GM21723 (cell line): ENCODE data around the gene SEPSECS.

Experiments used
- ATAC-seq: cut with Tn5 transposase; IDR thresholded peaks from one replicate; pipeline ENCODE4 v1.9.1; 2021; ENCODE audit warnings: mild to moderate bottlenecking, moderate library complexity; ENCODE audit not compliant: unreplicated experiment

SEPSECS gene

GRCh38 chr4:25159837-25160713, at the start of gene SEPSECS:
SEPSECS (minus strand) TSS chr4:25160449; CDS start chr4:25160369, 80 bp downstream.
- ATAC-seq: peak; percentile 92

- ATAC-seq: no peak
Measured at GRCh38 chr4:25209702-25210101, 49.5 kb upstream of the SEPSECS start.

- no peak for ATAC-seq
Measured at GRCh38 chr4:25207997-25208396, 47.7 kb upstream of the SEPSECS start.

GRCh38 chr4:25198713-25199112, 38.5 kb upstream of the SEPSECS start:
- no peak for ATAC-seq

GRCh38 chr4:25190407-25190806, 30.2 kb upstream of the SEPSECS start:
- no peak for ATAC-seq

- no peak for ATAC-seq
Measured at GRCh38 chr4:25184056-25184455, 23.8 kb upstream of the SEPSECS start.

GRCh38 chr4:25182937-25183336, 22.7 kb upstream of the SEPSECS start:
- ATAC-seq: no peak

- ATAC-seq: peak; percentile 97
Measured at GRCh38 chr4:25180524-25181131, 20.4 kb upstream of the SEPSECS start.

GRCh38 chr4:25178838-25179261, 18.6 kb upstream of the SEPSECS start:
- no peak for ATAC-seq

GRCh38 chr4:25177147-25177546, 16.9 kb upstream of the SEPSECS start:
- no peak for ATAC-seq

- ATAC-seq: no peak
Measured at GRCh38 chr4:25174674-25175073, 14.4 kb upstream of the SEPSECS start.

GRCh38 chr4:25172961-25173915, 13.0 kb upstream of the SEPSECS start:
- peak; percentile 68 for ATAC-seq

- no peak for ATAC-seq
Measured at GRCh38 chr4:25171201-25171865, 11.1 kb upstream of the SEPSECS start.

- ATAC-seq: no peak
Measured at GRCh38 chr4:25169446-25169845, 9.2 kb upstream of the SEPSECS start.

GRCh38 chr4:25165916-25166315, 5.7 kb upstream of the SEPSECS start:
- no peak for ATAC-seq

- ATAC-seq: no peak
Measured at GRCh38 chr4:25163196-25163595, 2.9 kb upstream of the SEPSECS start.

GRCh38 chr4:25162566-25162965, 2.3 kb upstream of the SEPSECS start:
- no peak for ATAC-seq

GRCh38 chr4:25161593-25161950, 1.3 kb upstream of the SEPSECS start:
- ATAC-seq: no peak

GRCh38 chr4:25160714-25161592, 704 bp upstream of the SEPSECS start:
- ATAC-seq: peak; percentile 37

- no peak for ATAC-seq
Measured at GRCh38 chr4:25158817-25159216, 1.4 kb downstream of the SEPSECS start.
